ENCODE measurements around the gene RAD51. TPM values are rescaled to one million over a fixed set of nuclear protein-coding genes. Genes with fewer than 3 reads are reported as not detected.

The RAD51 gene
- total RNA-seq, 6 donors from 2014 or later = 1.0 to 3.4 (median 2.1) TPM; not detected in 1

DNA sequence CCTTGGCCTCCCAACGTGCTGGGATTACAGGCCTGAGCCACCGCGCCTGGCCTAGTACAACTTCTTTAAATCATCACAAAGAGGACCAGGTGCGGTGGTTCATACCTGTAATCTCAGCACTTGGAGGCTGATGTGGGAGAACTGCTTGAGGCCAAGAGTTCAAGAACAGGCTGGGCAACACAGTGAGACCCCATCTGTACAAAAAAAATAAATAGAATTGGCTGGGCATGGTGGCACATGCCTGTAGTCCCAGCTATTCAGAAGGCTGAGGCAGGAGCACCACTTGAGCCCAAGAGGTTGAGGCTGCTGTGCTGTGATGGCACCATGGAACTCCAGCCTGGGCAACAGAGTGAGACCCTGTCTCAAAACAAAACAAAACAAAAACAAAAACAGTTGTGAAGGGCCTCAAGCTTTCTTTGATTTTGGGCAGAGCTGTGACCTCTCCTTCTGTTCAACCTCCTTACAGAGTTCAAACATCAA is 54.2 kb downstream of the RAD51 start:
- peaks cover 7 to 18% (median 15%) of the 10 kb centered on the region in 4 donors for H3K4me1 ChIP-seq
- H3K27me3 ChIP-seq = no peaks in the 10 kb centered on the region
- no peak for ATAC-seq (ENCODE audit: low FRiP score in 2 of 2)
- 90 to 97% methylated on average over 4 of the region's 4 CpGs for WGBS, 2 donors
- DNase-seq = no peak
- no peak overlapping the region for H3K4me3 ChIP-seq
- TF ChIP-seq POLR2AphosphoS5 (IDR thresholded peaks at IDR 0.05) = no peak
- TF ChIP-seq, protein P1, sequence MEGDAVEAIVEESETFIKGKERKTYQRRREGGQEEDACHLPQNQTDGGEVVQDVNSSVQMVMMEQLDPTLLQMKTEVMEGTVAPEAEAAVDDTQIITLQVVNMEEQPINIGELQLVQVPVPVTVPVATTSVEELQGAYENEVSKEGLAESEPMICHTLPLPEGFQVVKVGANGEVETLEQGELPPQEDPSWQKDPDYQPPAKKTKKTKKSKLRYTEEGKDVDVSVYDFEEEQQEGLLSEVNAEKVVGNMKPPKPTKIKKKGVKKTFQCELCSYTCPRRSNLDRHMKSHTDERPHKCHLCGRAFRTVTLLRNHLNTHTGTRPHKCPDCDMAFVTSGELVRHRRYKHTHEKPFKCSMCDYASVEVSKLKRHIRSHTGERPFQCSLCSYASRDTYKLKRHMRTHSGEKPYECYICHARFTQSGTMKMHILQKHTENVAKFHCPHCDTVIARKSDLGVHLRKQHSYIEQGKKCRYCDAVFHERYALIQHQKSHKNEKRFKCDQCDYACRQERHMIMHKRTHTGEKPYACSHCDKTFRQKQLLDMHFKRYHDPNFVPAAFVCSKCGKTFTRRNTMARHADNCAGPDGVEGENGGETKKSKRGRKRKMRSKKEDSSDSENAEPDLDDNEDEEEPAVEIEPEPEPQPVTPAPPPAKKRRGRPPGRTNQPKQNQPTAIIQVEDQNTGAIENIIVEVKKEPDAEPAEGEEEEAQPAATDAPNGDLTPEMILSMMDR (IDR thresholded peaks at IDR 0.05) = no peak
- TF ChIP-seq EP300 (IDR thresholded peaks at IDR 0.05) = no peak
- no peak for TF ChIP-seq POLR2A (IDR thresholded peaks at IDR 0.05)
- H3K9me3 ChIP-seq = no peaks in the 10 kb centered on the region
- H3K36me3 ChIP-seq = peaks cover 6 to 72% (median 32%) of the 10 kb centered on the region in 4 donors
- no peak overlapping the region for H3K27ac ChIP-seq

DNA sequence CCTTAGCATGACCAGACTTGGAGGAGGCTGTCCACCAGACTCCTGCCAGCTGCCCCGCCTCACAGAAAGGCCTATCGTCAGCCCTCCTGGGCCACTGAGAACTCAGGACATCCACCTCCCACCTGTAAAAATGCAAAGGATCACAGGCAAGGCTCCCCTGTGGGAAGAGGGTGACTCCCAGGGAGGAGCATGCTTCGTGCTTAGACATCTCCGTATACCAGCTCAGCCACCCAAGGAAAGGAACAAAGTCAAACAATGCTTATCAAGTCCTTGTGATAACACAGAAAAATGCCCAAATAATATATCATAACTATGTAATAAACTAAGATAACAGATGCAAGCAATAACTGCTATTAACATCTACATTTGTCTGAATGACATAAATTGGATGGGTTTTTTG is 55.9 kb downstream of the RAD51 start:
- 93 to 94% methylated on average over 3 to 4 of the region's 4 CpGs for WGBS, 2 donors
- ATAC-seq (ENCODE audit: low FRiP score in 2 of 2) (no peak), DNase-seq (no peak)
- Histone ChIP-seq H3K27me3 (no peaks in the 10 kb centered on the region), H3K27ac (no peak overlapping the region), H3K4me1 (peaks cover 13 to 24% (median 21%) of the 10 kb centered on the region in 4 donors), H3K9me3 (no peaks in the 10 kb centered on the region), H3K4me3 (no peak overlapping the region), H3K36me3 (peaks cover 6 to 55% (median 24%) of the 10 kb centered on the region in 4 donors)
- TF ChIP-seq POLR2A (IDR thresholded peaks at IDR 0.05) = no peak
- no peak for TF ChIP-seq EP300 (IDR thresholded peaks at IDR 0.05)
- TF ChIP-seq POLR2AphosphoS5 (IDR thresholded peaks at IDR 0.05) = no peak
- TF ChIP-seq, protein P1 (IDR thresholded peaks at IDR 0.05) = no peak

DNA sequence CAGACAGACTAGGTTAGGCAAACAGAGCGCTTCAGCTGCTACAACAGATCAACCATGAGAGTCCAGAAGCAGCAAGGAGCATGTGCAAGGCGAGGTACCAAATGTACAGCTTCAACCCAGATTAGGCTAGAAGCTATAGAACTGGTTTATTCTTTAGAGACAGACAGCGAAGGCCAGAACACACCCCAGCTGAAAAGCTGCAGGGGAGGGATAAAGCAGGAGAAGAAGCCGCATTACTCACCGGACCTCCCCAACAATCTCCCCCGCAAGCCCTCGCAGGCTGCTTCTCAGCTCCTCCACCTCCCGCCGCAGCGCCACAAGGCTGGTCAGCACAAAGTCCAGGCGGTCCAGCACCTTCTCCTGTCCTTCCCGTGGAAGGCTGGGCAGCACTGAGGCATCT is 56.8 kb downstream of the RAD51 start:
- H3K9me3 ChIP-seq = no peaks in the 10 kb centered on the region
- TF ChIP-seq, protein P1 (IDR thresholded peaks at IDR 0.05) = no peak
- TF ChIP-seq POLR2A (IDR thresholded peaks at IDR 0.05) (no peak), POLR2AphosphoS5 (IDR thresholded peaks at IDR 0.05) (no peak), EP300 (IDR thresholded peaks at IDR 0.05) (no peak)
- no peak for ATAC-seq (ENCODE audit: low FRiP score in 2 of 2)
- 89 to 95% methylated on average over 3 to 12 of the region's 12 CpGs for WGBS, 2 donors
- H3K4me3 ChIP-seq = no peak overlapping the region
- H3K36me3 ChIP-seq = peaks cover 6 to 53% (median 24%) of the 10 kb centered on the region in 4 donors
- H3K27ac ChIP-seq = no peak overlapping the region
- DNase-seq = no peak
- H3K27me3 ChIP-seq = no peaks in the 10 kb centered on the region
- H3K4me1 ChIP-seq = peaks cover 13 to 24% (median 21%) of the 10 kb centered on the region in 4 donors

DNA sequence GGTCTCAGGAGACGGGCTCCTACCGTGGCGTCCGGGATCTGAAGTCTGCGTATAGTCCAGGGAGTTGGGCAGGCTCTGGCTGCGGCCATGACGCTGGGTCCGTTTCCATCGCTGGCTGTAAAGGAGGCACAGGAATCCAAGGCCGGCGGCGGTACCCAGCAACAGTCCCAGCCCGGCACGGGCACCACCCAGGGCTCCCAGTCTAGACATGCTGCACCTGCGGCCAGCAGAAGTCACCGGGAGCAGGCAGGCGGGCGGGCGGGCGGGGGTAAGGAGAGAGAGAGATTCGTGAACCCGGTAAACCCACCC is 59.6 kb downstream of the RAD51 start:
- Histone ChIP-seq H3K4me1 (peaks cover 10 to 24% (median 20%) of the 10 kb centered on the region in 4 donors), H3K27ac (peak overlapping the region; percentile 79 to 93 (median 90)), H3K36me3 (peaks cover 6 to 27% (median 13%) of the 10 kb centered on the region in 4 donors), H3K4me3 (peak overlapping the region; percentile 75 to 97 (median 89)), H3K9me3 (no peaks in the 10 kb centered on the region), H3K27me3 (no peaks in the 10 kb centered on the region)
- peak; percentile 37 to 85 for DNase-seq
- WGBS, 2 donors = 2% methylated on average over 15 of the region's 22 CpGs; no CpG with 5 or more reads in 1 of the 2 donors
- ATAC-seq (ENCODE audit: low FRiP score in 2 of 2) = peak; percentile 31 to 63
- TF ChIP-seq POLR2AphosphoS5 (IDR thresholded peaks at IDR 0.05) (no peak), EP300 (IDR thresholded peaks at IDR 0.05) (no peak), POLR2A (IDR thresholded peaks at IDR 0.05) (no peak)
- TF ChIP-seq, protein P1 (IDR thresholded peaks at IDR 0.05) = no peak

All from upper lobe of left lung (tissue), 6 donors.